MG63 (cell line): Measurements from ENCODE around the gene CDH4. TPM values are rescaled to one million over a fixed set of nuclear protein-coding genes. Genes with fewer than 3 reads are reported as not detected.

Experiments used
- DNase-seq: peaks from one replicate; pipeline ENCODE4 v3.0.0-alpha.2; 2020
- H3K27me3 ChIP-seq: fragments of 250-450 bp; sonication (Bioruptor Pico); 2 replicates; pipeline ENCODE4 v1.5.1; 2020; ENCODE audit warnings: mild to moderate bottlenecking, moderate library complexity
- H3K36me3 ChIP-seq: fragments of 250-450 bp; sonication (Bioruptor Pico); 2 replicates; pipeline ENCODE4 v1.5.1; 2020; ENCODE audit warnings: mild to moderate bottlenecking, moderate library complexity
- H3K4me3 ChIP-seq: fragments of 250-450 bp; sonication (Bioruptor Pico); 2 replicates; pipeline ENCODE4 v1.5.1; 2020; ENCODE audit warnings: mild to moderate bottlenecking, moderate library complexity
- H3K9me3 ChIP-seq: fragments of 250-450 bp; sonication (Bioruptor Pico); 2 replicates; pipeline ENCODE4 v1.5.1; 2020; ENCODE audit warnings: mild to moderate bottlenecking, moderate library complexity
- total RNA-seq: library from RNA; depleted of rRNA; stranded (reverse); fragments of >200 nt; shearing (Covaris generic); gene quantifications from 2 replicates; pipeline ENCODE4 v1.2.3, GENCODE V29; 2014; ENCODE audit warnings: low replicate concordance

Gene CDH4
- total RNA-seq, 1 experiment from 2014 or later = not detected

DNA sequence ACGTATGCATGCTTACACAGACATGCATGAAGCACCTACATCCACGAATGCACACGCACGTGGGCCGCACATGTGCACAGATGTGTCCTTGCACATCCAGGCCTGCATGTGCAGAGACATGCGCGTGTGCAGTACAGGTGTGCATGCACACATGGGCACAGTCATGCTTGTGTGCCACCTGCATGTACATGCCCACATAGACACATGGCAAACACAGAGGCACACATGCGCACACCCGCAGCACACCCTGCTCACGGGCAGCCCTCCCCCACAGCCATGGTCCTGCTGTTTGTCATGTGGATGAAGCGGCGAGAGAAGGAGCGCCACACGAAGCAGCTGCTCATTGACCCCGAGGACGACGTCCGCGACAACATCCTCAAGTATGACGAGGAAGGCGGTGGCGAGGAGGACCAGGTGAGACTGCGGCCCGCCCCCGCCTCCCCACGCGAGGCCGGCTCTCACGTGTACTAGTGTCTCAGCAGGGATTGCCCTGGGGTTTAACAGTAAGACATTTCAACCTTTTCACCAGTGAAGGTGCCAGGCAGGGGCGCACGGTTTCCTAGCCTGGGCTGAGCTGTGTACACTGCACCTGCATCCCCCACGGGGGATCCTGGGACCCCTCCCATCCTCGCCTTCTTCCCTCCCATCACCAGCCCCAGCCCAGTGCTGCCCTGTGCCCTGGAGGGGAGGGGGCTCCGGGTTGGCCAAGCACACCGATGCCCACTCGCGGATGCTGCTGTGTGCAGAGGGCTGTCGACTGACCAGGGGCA is 680.8 kb downstream of the CDH4 start:
- DNase-seq = no peak
- Histone ChIP-seq H3K27me3 (no peaks in the 10 kb centered on the region), H3K36me3 (no peaks in the 10 kb centered on the region), H3K4me3 (no peak overlapping the region), H3K9me3 (no peaks in the 10 kb centered on the region)

DNA sequence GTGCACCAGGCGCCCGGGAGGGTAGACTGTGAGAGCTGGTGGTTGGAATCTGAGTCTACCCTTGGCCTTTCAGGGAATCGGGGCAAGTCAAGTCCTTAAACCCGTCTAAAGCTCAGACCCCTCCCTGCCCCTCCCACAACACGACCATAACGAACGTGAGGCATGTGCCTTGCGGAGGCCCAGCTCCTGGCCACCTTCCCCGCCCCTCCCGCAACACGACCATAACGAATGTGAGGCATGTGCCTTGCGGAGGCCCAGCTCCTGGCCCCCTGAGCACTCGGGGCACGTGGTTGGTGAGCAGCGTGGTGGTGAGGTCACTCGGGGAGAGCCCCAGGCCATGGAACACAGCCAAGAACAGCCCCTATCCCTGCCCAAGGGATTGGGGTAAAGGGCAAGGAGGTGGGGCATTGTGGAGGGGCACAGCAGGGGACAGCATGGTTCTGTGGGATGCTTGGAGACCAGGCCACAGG is 681.5 kb downstream of the CDH4 start:
- Histone ChIP-seq H3K36me3 (no peaks in the 10 kb centered on the region), H3K9me3 (no peaks in the 10 kb centered on the region), H3K4me3 (no peak overlapping the region), H3K27me3 (no peaks in the 10 kb centered on the region)
- no peak for DNase-seq

DNA sequence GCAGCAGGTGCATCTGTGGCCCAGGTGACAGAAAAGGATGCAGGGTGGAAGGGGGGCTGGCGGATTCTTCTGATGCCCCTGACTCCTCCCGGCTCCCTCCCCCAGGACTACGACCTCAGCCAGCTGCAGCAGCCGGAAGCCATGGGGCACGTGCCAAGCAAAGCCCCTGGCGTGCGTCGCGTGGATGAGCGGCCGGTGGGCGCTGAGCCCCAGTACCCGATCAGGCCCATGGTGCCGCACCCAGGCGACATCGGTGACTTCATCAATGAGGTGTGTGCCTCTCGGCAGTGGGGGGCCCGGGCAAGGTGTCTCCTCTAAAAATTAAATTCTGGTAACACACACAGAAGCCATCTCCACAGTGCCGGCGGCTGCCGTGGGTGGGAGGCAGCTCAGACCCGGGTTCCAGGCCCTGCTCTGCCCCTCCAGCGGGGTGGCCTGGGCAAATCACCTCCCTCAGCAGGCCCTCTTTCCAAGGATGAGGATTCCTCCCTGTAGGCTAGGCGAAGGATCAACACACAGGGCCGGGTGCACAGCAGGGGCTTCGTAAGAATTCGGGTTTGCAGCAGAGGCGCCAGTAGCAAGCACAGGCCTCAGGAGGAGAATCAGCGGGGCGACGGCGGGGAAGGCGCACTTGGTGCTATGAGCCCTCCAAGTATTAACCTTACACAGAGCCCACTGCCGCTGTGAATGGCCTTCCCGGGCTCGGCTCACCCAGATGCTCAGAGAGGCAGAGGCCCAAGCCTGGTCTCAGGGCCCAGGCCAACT is 682.1 kb downstream of the CDH4 start:
- no peaks in the 10 kb centered on the region for H3K27me3 ChIP-seq
- no peak for DNase-seq
- no peaks in the 10 kb centered on the region for H3K36me3 ChIP-seq
- no peak overlapping the region for H3K4me3 ChIP-seq
- H3K9me3 ChIP-seq = no peaks in the 10 kb centered on the region

DNA sequence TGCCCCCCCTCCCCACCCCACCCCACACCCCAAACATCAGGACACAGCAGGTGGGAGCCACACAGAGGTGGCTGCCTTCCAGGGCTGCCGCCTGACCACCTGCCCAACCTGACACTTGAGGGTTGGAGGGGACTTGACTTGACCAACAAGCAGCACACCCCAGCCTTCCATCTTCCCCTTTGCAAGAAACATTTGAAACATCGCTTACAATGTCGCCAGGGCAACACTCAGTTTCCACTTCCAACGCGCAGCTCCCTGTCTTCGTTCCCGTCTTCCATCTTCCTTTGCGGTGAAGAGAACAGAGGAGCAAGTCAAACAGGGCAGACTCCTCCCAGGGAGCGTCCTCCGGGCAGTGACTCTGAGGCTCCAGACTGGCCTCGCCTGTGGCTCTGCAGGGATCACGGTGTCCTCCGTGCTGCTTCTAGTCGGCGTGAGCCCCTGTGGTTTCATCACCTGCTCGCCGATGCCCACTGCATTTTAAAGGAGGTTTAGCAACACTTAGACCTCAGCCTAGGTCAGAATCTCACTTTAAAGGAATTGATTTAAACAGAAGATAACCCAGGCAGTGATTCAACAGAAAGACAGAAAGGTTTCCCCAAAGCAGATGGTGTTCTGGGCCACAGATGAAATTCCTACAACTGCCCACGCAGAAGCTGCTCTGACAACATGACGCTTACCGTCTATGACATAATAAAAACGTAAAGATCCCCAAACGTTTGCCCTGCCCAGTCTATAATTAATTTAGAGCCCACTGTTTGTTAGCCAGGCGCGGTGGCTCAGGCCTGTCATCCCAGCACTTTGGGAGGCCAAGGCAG is 682.9 kb downstream of the CDH4 start:
- Histone ChIP-seq H3K27me3 (no peaks in the 10 kb centered on the region), H3K9me3 (no peaks in the 10 kb centered on the region), H3K36me3 (no peaks in the 10 kb centered on the region), H3K4me3 (no peak overlapping the region)
- no peak for DNase-seq

DNA sequence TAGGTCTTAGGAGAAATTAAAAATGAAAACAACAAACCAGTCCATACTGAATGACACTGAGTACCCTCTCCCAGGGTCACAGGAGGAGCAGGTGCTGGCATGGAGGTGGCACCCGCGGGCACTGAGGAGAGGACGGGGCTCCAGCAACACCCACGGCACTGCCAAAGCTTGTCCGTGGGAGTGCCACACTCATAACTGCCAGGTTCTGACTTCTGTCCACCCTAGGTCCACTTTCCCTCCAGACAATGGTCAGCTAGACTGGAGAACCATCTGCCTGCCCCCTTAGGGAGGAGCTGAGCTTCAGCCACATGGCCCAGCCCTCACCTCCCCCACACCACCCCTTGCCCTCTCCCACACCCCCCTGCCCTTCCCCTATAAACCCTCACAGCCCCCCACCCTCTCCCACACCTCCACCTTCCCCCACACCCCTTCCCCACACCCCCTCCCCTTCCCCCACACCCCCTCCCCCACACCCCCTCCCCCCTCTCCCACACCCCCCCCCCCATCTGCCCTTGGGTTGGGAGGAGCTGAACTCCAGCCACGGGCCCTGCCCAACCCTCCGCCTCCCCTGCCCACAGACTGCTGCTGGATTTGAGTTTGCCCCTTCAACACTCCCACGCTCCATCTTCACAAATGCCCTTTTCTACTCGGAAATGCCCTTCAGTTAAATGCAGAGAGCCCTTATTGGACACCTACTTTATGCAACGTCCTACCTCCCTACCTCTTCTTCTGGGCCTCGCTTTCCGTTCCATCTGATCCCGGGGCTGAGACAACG is 684.1 kb downstream of the CDH4 start:
- no peaks in the 10 kb centered on the region for H3K27me3 ChIP-seq
- no peak for DNase-seq
- no peaks in the 10 kb centered on the region for H3K36me3 ChIP-seq
- no peak overlapping the region for H3K4me3 ChIP-seq
- H3K9me3 ChIP-seq = no peaks in the 10 kb centered on the region

DNA sequence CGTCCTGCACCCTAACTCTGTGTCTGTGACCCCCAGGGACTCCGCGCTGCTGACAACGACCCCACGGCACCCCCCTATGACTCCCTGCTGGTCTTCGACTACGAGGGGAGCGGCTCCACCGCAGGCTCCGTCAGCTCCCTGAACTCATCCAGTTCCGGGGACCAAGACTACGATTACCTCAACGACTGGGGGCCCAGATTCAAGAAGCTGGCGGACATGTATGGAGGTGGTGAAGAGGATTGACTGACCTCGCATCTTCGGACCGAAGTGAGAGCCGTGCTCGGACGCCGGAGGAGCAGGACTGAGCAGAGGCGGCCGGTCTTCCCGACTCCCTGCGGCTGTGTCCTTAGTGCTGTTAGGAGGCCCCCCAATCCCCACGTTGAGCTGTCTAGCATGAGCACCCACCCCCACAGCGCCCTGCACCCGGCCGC is 684.7 kb downstream of the CDH4 start:
- Histone ChIP-seq H3K36me3 (no peaks in the 10 kb centered on the region), H3K27me3 (no peaks in the 10 kb centered on the region), H3K4me3 (no peak overlapping the region), H3K9me3 (no peaks in the 10 kb centered on the region)
- DNase-seq = no peak

DNA sequence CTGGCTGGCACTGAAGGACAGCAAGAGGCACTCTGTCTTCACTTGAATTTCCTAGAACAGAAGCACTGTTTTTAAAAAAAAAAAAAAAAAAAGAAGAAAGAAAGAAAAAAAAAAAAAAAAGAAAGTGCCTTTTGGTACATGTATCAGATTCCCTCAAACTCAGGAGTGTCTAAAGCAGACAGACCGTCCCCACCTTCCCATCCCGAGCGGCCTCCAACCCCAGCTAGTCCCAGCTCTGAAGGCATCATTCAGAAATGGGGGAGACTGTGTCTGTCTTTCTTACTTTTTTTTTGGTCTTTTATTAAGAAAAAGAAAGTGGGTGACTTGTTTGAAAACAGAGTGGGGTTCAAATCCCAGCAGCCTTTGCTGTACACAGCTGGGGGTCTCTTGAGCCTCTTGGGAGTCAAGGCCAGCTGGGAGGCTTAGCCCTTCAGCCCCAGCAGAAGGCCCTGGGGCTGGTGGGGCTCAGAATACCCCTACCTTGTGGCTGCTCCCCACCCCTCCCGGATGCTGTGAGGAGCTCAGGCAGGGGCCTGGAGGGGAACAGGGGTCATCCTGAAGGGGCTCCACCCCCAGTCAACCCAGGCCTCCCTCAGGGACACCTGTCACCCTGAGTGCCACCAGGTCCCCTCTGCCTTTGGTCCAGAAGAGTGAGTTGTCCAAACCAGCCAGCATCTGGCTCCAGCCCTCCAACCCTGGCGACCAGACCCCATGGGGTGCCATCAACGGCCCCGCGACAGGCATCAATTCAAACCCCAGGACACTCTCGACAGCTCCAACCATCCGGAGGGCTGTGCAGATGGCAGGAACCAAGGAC is 685.3 kb downstream of the CDH4 start:
- no peak for DNase-seq
- Histone ChIP-seq H3K36me3 (no peaks in the 10 kb centered on the region), H3K27me3 (no peaks in the 10 kb centered on the region), H3K9me3 (no peaks in the 10 kb centered on the region), H3K4me3 (no peak overlapping the region)

DNA sequence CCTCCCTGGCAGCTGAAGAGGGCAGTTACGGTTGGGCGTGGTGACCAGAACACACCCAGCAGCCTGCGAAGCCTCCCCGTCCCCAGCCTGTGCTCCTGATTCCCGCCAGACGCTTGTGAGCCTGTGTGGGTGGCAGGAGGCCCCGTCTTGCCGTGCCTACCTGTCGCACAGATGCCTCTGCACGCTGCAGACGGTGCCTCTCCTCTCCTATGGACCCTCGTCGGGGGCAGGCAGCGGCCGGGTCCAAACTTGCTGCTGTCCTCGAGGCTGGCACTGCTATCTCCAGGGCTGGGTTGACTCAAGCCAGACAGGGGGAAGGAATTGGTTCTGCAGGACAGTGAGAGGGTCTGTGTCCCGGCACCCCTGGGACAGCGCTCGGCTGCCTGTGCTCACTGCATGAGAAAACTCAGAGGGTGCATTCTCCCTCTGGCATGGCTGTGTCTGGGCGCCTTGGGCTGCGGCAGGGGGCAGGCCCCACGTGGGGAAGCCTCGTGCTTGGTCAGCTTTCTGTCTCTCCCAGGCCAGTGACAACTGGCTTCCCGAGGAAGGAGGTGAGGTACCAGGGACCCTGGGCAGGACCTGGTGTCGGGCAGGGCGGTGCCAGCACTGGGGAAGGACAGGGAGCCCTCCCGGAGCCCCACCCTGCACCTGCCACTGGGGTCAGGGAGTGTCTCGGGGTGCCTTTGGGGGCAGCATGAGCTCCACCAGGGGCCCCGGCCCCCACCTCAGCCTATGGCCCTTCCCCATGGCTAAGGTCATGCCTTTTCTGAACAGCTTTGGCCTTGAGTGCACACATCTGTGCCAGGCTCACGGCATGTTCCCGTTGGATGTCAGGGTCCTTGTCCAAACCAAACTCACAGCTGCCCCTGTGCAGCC is 686.1 kb downstream of the CDH4 start:
- Histone ChIP-seq H3K4me3 (no peak overlapping the region), H3K9me3 (no peaks in the 10 kb centered on the region), H3K36me3 (no peaks in the 10 kb centered on the region), H3K27me3 (no peaks in the 10 kb centered on the region)
- no peak for DNase-seq

DNA sequence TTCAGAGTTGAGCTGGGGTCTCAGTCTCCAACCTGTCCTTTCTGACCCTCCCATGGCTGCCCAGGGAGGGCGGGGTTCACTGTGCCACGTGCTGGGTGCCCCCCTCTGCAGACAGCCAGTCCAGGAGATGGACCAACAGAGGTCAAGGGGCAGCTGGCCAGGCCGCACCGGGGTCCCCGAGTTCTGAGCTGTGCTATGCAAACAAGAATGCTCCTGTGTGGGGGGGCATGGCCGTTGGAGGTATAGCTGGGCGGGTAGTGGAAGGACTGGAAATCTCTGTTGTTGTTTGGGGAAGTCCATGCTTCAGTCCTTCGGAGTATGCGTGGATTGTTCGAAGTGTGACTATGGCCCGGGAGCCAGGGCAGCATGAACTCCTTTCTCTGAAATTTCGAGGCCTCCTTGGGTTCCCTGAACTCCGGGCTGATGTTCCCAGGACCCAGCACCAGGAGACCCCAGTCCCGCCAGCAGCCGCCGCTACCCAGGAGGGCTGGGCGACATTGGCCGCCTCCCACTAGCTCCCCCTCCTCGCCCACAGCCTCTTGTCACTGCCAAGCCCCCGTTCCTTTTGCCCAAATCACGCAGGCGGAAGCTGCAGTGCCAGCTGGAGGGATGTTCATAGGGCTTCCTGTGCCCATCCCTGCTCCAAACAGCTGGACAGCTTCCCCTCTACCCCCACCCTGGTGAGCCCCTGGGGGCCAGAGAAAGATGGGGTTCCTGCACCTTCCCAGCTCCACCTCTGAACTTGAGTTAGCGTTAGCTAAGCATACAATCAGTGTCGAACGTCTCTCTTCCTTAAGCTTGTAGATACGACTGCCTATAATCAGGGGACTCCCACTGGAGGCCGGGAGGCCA is 687.0 kb downstream of the CDH4 start:
- H3K27me3 ChIP-seq = no peaks in the 10 kb centered on the region
- no peaks in the 10 kb centered on the region for H3K36me3 ChIP-seq
- H3K9me3 ChIP-seq = no peaks in the 10 kb centered on the region
- no peak for DNase-seq
- H3K4me3 ChIP-seq = no peak overlapping the region

DNA sequence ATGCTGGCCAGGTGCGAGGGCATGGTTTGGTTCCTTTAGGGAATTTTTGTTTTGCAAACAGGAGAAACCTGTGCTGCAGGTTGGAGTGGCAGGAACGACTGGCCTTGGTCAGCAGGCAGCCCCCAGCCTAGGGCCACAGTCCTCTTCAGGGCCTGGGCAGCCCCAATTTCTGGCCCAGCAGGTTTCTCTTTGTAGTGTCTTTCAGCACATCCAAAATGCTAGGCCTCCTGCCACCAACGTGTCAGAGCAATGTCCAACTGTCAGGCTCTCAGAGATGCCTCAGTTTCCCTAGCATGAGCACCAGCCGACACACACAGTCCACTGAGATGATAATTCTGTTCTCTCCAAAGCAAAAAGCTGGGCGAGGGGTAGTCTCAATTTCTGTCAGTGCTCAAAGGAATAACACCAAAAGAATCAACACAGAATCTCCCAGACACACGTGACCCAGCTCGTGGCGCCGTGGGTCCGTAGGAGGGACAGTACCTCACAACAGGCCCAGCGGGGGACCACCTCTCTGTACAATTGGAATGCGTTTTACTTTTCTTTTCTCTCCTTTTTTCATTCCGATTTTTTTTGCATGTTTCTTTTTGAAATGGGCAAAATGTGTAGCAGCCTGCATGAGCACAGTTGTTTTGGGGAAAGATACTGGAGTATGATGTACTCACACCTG is 687.8 kb downstream of the CDH4 start:
- no peak for DNase-seq
- no peaks in the 10 kb centered on the region for H3K36me3 ChIP-seq
- H3K9me3 ChIP-seq = no peaks in the 10 kb centered on the region
- H3K27me3 ChIP-seq = no peaks in the 10 kb centered on the region
- no peak overlapping the region for H3K4me3 ChIP-seq

DNA sequence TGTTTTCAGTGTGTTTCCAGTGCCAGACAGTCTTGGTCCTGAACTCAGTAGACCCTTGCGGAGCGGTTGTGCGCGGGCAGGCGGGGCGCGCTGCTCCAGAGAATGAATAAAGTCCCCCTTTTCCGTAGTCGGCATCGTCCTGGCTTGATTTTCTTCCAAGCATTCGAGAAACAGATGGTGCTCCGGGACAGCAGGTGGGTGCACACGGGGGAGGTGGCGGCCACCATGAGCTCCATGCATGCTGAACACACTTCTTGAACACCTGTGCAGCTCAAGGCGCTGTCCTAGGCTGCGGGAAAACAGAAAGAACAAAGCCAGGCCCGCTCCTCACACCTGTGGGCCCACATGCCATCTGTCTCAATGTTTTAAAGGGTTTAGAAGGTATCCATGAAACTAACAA is 688.4 kb downstream of the CDH4 start:
- no peaks in the 10 kb centered on the region for H3K9me3 ChIP-seq
- no peaks in the 10 kb centered on the region for H3K27me3 ChIP-seq
- no peak for DNase-seq
- H3K4me3 ChIP-seq = no peak overlapping the region
- H3K36me3 ChIP-seq = no peaks in the 10 kb centered on the region

DNA sequence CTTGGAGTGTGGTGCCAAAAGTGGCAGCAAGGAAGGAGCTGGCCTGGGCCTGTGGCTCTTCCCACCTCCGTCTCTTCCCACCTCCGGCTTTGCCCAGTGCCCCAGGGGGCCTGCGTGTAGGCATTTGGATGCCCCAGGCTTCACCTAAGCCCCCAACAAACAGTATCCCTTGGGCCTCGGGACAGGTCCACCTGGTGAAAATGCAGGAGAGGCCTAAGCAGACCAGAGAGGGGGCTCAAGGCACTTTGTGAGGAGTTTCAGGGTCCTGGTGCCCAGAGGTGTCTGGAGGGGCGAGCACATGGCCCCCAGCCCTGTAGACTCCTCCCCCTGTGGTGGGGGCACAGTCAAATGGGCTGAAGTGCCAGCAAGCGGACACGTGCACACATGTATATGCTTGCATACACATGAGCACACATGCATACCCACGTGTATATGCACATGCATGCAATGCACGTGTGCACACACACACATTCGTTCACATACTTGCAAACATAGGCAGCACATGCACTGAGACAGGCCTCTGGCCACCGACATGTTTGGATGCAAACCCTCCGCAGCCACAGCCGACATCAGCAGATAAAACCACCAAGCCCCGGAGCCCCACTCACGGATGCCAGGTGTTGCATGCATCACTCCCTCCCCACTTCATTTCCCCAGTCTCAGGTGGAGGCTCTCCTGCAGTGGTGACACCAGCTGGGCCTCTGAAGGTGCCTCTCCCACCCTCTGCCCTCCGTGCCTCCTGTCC is 689.1 kb downstream of the CDH4 start:
- no peak for DNase-seq
- H3K27me3 ChIP-seq = no peaks in the 10 kb centered on the region
- no peaks in the 10 kb centered on the region for H3K36me3 ChIP-seq
- H3K4me3 ChIP-seq = no peak overlapping the region
- no peaks in the 10 kb centered on the region for H3K9me3 ChIP-seq

DNA sequence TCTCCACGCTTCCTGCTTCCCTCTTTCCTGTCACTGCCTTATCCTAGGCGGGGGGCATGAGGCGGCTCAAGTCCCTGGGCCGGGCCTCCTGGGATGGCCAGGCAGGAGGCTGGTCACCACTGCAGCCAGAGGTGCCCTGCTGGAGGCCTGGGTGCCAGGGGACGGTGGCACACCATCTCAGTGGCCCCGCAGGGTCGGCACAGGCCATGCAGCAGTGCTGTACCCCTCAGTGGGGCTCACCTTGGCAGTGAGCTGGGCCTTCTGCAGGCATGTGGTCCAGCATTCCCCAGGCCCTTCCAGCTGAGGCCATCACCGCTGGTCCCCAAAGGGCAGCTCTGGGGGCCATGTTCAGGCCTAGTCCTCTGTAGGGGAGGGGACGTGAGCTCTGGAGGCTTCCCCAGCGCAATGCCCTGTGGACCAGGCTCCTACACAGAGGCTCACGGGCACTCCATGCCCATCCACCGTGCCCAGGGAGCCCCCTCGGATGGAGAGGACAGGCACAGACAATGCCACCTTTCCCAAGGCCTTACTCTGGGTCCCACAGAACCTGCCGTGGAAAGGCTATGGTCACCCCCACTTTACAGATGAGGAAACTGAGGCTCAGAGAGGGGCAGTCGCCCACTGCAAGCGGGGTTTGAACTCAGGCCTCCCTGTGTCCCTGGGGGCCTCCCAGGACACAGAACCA is 689.8 kb downstream of the CDH4 start:
- no peaks in the 10 kb centered on the region for H3K27me3 ChIP-seq
- no peak for DNase-seq
- H3K36me3 ChIP-seq = no peaks in the 10 kb centered on the region
- H3K4me3 ChIP-seq = no peak overlapping the region
- no peaks in the 10 kb centered on the region for H3K9me3 ChIP-seq
